GF-D8 (cell line): ENCODE measurements around the gene DARS1.
"Not testable (repeated sequence)": the region's sequence is repeated elsewhere in the genome, so short reads cannot be mapped to it uniquely, and the experiment has no call there.

Experiments
- DNase-seq: peaks from one replicate; lab custom pipeline; 2025; lab: John Stamatoyannopoulos, UW

The DARS1 gene

GRCh38 chr2:135984199-135985017 lies 1.0 kb downstream of the DARS1 start:
- no peak for DNase-seq

DNA sequence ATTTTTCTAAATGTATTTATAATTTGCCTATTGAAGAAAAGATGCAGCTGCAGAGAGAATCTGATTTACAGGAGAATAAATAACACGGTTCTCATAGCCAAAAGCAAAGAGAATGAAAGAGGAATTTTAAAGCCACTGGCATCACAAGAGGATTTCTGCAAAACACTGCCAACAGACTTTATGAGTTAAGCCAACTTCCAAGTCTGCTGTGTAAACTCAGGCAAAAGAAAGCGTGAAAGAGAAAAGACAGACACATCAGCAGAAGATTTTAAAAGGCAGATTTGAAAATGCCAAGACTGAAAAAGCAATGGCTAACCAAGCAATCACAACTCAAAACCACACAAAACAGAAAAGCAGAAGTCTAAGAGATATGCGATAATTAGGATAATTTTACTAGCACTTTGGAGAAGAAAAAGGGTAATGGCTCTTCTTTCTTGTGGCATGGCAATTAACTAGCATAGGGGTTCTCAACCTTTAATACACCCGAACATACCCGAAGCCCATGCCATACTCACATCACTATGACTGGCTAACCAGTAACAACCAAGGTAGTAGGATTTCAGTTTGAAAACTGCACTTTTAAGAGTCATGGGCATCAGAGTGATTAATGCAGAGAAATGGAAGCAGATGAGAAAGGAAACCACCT lies 4.9 kb downstream of the DARS1 start:
- peak; percentile 13 for DNase-seq

DNA sequence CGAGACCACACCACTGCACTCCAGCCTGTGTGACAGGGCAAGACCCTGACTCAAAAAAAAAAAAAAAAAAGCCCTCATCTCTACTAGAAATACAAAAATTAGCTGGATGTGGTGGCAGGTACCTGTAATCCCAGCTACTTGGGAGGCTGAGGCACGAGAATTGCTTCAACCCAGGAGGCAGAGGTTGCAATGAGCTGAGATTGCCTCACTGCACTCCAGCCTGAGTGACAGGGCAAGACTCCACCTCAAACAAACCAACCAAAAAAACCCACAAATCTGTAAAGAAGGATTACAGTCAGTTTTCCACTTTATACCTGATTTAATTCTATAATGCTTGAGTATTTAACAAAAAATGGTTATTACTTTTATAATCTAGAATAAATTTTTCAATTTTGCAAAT lies 9.7 kb downstream of the DARS1 start:
- no peak for DNase-seq

DNA sequence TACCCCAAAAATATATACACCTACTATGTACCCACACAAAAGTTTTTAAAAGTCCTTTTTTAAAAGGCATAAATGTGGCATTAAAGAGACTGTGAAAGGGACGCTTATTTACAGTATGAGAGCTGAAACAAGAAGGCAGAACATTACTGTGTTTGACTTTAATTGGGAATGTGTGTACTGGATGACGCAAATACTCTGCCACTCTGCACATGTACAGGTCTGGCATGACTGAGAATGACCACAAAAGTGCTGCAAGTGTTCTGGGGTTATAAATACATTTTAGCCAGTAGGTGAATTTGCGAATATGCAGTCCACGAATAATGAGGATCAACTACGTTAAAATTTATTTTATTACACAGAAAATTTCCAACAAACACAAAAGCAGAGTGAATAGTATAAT lies 11.4 kb downstream of the DARS1 start:
- no peak for DNase-seq

GRCh38 chr2:135969655-135970387 lies 15.6 kb downstream of the DARS1 start:
- DNase-seq, result no peak

DNA sequence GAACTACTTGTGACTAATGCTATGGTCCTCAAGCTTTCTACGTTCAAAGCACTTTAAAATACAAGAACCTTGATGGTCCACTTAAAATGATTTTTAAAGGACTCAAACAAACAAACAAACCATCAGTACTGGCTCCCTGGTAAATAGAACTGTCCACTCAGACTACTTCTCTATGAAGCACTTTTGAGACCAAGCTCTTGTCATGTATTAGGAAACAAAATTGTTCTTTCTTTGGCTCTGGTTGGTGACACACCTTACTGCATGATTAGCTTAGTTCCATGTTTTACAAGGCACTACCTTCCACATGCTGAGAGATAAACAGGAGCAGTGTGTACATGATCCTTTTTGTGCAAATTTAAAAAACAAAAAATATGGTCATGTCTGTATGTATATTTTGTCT lies 19.7 kb downstream of the DARS1 start:
- no peak for DNase-seq

- not testable (repeated sequence) for DNase-seq
Measured at GRCh38 chr2:135964404-135964803, 21.0 kb downstream of the DARS1 start.

GRCh38 chr2:135963841-135964240 lies 21.6 kb downstream of the DARS1 start:
- DNase-seq, result no peak

DNA sequence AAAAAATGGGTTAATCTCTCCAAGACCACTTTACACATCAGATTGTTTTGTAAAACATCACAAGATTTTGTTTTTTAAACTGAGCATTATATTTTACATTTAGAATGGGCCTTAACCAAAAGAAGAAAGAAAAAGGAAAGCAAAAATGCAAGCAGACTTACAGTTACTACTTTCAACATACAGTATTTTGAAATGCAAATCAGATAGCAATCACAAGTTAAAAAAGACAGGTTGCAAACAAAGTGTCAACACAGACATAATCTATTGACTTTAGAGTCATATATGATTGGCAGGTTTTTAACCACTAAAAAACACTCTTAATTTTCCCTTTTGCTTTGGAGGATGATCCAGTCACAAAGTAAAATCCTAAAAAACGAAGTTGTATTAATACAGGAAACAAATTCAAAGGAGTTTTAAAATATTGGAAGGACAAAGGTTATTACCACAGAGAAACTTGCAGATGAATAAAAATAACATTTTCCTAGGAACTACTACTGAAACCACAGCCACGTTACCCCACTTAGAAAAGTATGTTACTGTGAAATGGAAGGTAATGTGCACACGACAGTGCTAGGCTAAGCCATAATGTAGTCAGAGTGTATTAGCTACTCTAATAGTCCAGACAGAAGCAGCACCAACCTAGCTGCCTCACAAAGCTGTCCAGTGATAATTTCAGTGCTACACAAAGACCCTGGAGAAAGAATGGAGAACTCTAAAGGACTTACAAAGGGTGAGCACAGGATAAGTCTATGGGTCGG lies 22.9 kb downstream of the DARS1 start:
- no peak for DNase-seq

DNA sequence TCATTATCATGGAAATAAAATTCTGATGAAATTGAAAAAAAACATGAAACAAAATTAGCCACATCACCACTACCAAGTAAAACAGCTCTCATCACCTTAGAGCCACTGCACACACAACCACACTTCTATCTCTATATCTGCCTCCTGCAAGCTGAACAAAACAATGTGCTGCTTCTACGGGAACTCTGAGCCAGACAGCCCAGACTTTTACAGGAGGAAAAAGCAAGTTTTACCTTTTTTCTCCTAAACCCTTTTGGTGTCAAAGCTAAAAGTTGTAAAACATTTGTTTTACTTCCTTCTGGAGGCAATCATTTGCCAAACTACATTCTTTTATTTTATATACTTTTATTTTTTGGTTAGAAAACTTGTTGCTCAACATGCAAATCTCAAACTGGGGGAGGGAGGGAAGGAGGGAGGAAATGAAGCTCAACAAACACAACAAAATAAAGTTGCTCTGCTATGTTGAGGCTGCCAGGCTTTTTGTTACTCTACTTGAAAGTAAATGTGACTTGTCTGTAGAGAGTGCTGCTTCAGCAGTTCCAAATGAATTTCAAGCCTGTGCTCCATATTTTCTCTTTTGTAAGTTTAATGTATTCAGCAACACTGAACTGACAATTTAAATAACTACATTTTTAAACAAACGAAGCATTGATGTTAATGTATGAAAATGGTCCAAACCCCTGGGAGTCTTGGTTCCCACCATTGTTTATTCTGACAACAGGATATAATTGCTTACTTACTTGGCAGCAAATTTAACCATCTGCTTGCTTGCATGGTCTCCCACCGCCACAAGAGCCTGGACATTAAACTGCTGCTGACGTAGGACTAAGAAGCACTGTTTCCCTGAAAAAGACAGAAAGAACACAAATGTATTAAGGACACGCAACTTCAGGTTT lies 24.5 kb downstream of the DARS1 start:
- DNase-seq, result no peak

- no peak for DNase-seq
Measured at GRCh38 chr2:135960150-135960549, 25.3 kb downstream of the DARS1 start.

GRCh38 chr2:135958927-135959326 lies 26.5 kb downstream of the DARS1 start:
- DNase-seq, result not testable (repeated sequence)

- DNase-seq, result no peak
Measured at GRCh38 chr2:135954020-135954601, 31.3 kb downstream of the DARS1 start.

- no peak for DNase-seq
Measured at GRCh38 chr2:135952891-135953290, 32.5 kb downstream of the DARS1 start.

DNA sequence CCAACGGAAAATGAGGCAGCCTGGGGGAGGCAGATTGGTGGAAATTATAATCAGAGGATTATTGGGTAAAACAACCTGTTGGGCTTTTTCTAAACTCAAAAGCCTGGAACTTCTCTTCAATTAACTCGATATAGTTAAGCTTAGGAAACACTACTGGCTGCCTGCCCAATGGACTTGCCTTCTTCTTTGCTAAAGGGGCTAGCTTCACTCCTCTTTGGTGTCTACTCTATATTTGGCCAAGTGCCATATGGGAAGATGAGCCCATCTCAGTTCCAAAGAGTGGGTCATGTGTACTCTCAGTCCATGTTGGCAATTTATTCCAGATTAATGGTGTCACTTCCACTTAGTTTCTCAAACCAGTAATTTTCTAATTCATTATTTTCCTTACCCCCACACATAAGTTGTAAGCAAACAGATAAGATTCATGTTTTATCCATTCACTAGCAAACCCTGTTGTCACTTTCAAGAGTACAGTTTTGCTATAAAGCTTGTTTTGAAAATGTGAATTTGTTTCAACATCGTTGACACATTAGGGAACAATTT lies 34.3 kb downstream of the DARS1 start:
- no peak for DNase-seq

GRCh38 chr2:135949451-135950234 lies 35.8 kb downstream of the DARS1 start:
- DNase-seq, result no peak

DNA sequence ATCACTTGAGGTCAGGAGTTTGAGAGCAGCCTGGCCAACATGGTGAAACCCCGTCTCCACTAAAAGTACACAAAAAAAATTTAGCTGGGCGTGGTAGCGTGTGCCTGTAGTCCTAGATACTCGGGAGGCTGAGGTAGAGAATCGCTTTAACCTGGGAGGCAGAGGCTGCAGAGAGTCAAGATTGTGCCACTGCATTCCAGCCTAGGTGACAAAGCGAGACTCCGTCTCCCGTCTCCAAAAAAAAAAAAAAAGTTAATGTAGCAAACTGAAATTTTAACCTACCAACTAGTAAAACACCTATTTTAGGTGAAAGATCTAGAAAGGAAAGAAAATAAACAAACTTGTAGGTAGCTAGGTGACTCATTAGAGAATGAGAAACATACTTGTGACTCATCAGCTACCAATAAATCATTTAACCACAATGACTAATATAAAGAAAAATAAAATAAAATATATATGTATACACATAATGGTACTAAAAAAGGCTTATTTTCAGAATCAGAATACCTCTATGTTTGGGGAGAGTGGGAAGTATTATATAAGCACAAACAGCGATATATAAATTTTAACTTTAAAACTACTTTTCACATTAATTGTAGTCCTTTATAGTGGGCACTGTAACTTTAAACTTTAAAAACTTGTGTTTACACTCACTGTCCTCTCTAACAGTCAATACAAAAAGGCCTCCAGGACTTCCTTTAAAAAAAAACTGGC lies 36.6 kb downstream of the DARS1 start:
- DNase-seq, result no peak

- no peak for DNase-seq
Measured at GRCh38 chr2:135948141-135948540, 37.3 kb downstream of the DARS1 start.

- DNase-seq, result no peak
Measured at GRCh38 chr2:135947483-135947882, 37.9 kb downstream of the DARS1 start.
